NCI-H1092 (cell line): ENCODE measurements around the gene RNF123.

Source experiments
- DNase-seq: peaks from one replicate; lab custom pipeline; 2025; lab: John Stamatoyannopoulos, UW

The RNF123 gene

GRCh38 chr3:49750056-49750455, 60.7 kb downstream of the RNF123 start:
- DNase-seq: no peak

- DNase-seq: no peak
Observed at GRCh38 chr3:49751501-49751900, 62.1 kb downstream of the RNF123 start.

DNA sequence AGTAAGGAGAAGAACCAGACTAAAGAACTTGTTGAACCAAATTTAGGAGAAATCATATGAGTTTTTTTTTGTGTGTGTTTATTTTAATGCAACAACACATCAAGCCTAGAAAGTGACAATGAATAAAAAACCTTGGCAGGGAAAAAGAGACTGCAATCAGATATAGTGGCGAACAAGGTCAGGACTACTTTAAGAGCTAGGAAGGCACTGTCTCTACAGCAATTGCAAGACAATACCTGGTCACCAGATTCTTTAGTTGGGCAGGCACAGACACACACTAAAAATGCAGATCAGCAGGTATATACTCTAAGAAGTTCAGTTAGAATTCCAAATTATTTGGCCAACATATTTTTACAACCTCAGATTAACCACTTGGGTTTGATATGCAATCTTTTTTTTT, 65.2 kb downstream of the RNF123 start:
- no peak for DNase-seq

GRCh38 chr3:49756036-49756435, 66.7 kb downstream of the RNF123 start:
- DNase-seq: no peak

- DNase-seq: no peak
Observed at GRCh38 chr3:49757197-49757596, 67.8 kb downstream of the RNF123 start.

- DNase-seq: no peak
Observed at GRCh38 chr3:49759226-49759625, 69.9 kb downstream of the RNF123 start.

- DNase-seq: no peak
Observed at GRCh38 chr3:49761661-49762060, 72.3 kb downstream of the RNF123 start.

DNA sequence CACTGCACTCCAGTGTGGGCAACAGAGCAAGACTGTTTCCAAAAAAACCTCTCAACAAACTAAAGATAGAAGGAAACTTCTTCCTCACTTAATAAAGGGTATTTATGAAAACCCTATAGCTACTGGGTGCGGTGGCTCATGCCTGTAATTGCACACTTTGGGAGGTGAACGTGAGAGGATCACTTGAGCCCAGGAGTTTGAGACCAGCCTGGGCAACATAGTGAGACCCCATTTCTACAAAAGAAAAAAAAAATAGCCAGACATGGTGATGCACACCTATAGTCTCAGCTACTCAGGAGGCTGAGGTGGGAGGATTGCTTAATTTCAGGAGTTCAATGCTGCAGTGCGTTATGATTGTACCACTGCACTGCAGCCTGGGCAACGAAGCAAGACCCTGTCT, 74.6 kb downstream of the RNF123 start:
- DNase-seq: no peak

DNA sequence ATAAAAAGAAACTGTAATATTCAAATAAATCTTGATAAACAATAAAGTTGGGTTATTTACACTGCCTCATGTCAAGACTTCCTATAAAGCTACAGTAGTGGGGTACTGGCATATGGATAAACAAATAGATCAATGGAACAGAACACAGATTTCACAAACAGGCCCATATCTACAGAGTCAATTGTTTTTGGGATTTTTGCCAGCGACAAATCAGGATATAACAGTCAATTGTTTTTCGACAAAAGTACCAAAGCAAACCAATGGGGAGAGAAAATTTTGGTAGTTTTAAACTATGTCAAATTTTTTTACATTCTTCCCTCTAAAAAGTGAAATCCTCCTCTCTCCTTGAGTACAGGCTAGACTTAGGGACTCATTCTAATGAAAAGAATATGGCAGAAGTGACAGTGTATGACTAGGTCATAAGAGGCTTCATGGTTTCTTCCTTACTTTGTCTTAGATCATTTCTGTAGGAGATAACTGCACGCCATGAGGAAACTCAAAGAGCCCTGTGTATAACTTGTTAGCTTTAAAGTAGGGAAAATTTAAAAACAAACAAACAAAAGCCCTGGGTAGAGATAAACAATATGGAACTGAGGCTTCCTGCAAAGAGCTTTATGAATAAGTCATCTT, 80.0 kb downstream of the RNF123 start:
- no peak for DNase-seq

GRCh38 chr3:49769926-49770325, 80.6 kb downstream of the RNF123 start:
- DNase-seq: no peak
